HG02610 (cell line): ENCODE measurements around the gene OSCP1.

Experiments used
- ATAC-seq: cut with Tn5 transposase; IDR thresholded peaks from one replicate; pipeline ENCODE4 v1.9.1; 2021; ENCODE audit warnings: mild to moderate bottlenecking, moderate library complexity; ENCODE audit not compliant: unreplicated experiment

OSCP1 gene

GRCh38 chr1:36475910-36476604, 25.8 kb upstream of the OSCP1 start:
- no peak for ATAC-seq

GRCh38 chr1:36475341-36475740, 25.1 kb upstream of the OSCP1 start:
- no peak for ATAC-seq

GRCh38 chr1:36472656-36473055, 22.4 kb upstream of the OSCP1 start:
- ATAC-seq = no peak

- ATAC-seq = no peak
Observed at GRCh38 chr1:36471830-36472641, 21.8 kb upstream of the OSCP1 start.

GRCh38 chr1:36469163-36469562, 18.9 kb upstream of the OSCP1 start:
- ATAC-seq = no peak

- no peak for ATAC-seq
Observed at GRCh38 chr1:36467700-36468455, 17.6 kb upstream of the OSCP1 start.

- ATAC-seq = no peak
Observed at GRCh38 chr1:36467027-36467410, 16.8 kb upstream of the OSCP1 start.

GRCh38 chr1:36466370-36467026, 16.2 kb upstream of the OSCP1 start:
- ATAC-seq = no peak

- no peak for ATAC-seq
Observed at GRCh38 chr1:36465731-36466369, 15.6 kb upstream of the OSCP1 start.

- peak; percentile 28 for ATAC-seq
Observed at GRCh38 chr1:36464605-36465393, 14.5 kb upstream of the OSCP1 start.

GRCh38 chr1:36463803-36464604, 13.8 kb upstream of the OSCP1 start, which contains the start of gene MRPS15:
MRPS15 (minus strand) TSS chr1:36464384; CDS start chr1:36464275, 109 bp downstream.
- ATAC-seq = peak; percentile 84

GRCh38 chr1:36463463-36463802, 13.2 kb upstream of the OSCP1 start:
- ATAC-seq = no peak

- no peak for ATAC-seq
Observed at GRCh38 chr1:36458910-36459309, 8.7 kb upstream of the OSCP1 start.

GRCh38 chr1:36457691-36458090, 7.4 kb upstream of the OSCP1 start:
- ATAC-seq = no peak

GRCh38 chr1:36456391-36456928, 6.2 kb upstream of the OSCP1 start:
- ATAC-seq = no peak

GRCh38 chr1:36455386-36455785, 5.1 kb upstream of the OSCP1 start:
- no peak for ATAC-seq

GRCh38 chr1:36453600-36454388, 3.5 kb upstream of the OSCP1 start:
- ATAC-seq = no peak

- ATAC-seq = no peak
Observed at GRCh38 chr1:36453051-36453450, 2.8 kb upstream of the OSCP1 start.
